KMS-11 (cell line): ENCODE measurements around the gene TC2N.

Experiments used
- H2AFZ ChIP-seq: fragments of 200-600 bp; sonication (generic); 2 replicates; pipeline ENCODE4 v1.6.1; 2016; ENCODE audit warnings: antibody characterized with exemption, mixed run types, low read depth
- H3K27ac ChIP-seq: fragments of 200-600 bp; sonication (generic); 2 replicates; pipeline ENCODE4 v1.6.1; 2016; ENCODE audit warnings: mild to moderate bottlenecking, mixed run types
- H3K27me3 ChIP-seq: fragments of 200-600 bp; sonication (generic); 2 replicates; pipeline ENCODE4 v1.6.1; 2017; ENCODE audit warnings: mild to moderate bottlenecking, low read depth, mixed run types, moderate library complexity; ENCODE audit not compliant: insufficient read depth
- H3K36me3 ChIP-seq: fragments of 200-600 bp; sonication (generic); 2 replicates; pipeline ENCODE4 v1.6.1; 2017; ENCODE audit warnings: mild to moderate bottlenecking, mixed run types; ENCODE audit not compliant: insufficient read depth
- H3K4me1 ChIP-seq: fragments of 200-600 bp; sonication (generic); 2 replicates; pipeline ENCODE4 v1.6.1; 2016; ENCODE audit warnings: mild to moderate bottlenecking, low read depth, mixed run types; ENCODE audit not compliant: poor library complexity, severe bottlenecking
- H3K4me2 ChIP-seq: fragments of 200-600 bp; sonication (generic); 2 replicates; pipeline ENCODE4 v1.7.0; 2016; ENCODE audit warnings: mild to moderate bottlenecking, mixed run types
- H3K4me3 ChIP-seq: fragments of 200-600 bp; sonication (generic); IDR thresholded peaks from 2 replicates; pipeline ENCODE4 v1.6.1; 2017; ENCODE audit warnings: low read depth, low read length, mixed read lengths; ENCODE audit not compliant: insufficient read depth
- H3K79me2 ChIP-seq: fragments of 200-600 bp; sonication (generic); 2 replicates; pipeline ENCODE4 v1.6.1; 2016; ENCODE audit warnings: low read depth, mixed run types; ENCODE audit not compliant: insufficient read depth
- H3K9ac ChIP-seq: fragments of 200-600 bp; sonication (generic); 2 replicates; pipeline ENCODE4 v1.6.1; 2016; ENCODE audit warnings: mild to moderate bottlenecking, mixed run types
- H4K20me1 ChIP-seq: fragments of 200-600 bp; sonication (generic); 2 replicates; pipeline ENCODE4 v1.6.1; 2016; ENCODE audit warnings: mild to moderate bottlenecking, mixed run types; ENCODE audit not compliant: insufficient read depth
- CTCF ChIP-seq: fragments of 200-600 bp; sonication (generic); conservative IDR thresholded peaks from 2 replicates; pipeline ENCODE4 v1.6.1; 2017; ENCODE audit warnings: low read depth, mild to moderate bottlenecking, antibody characterized with exemption, low read length, moderate library complexity, mixed read lengths

TC2N gene

GRCh38 chr14:91731986-91732385, 135.3 kb downstream of the TC2N start, which contains the start of gene CATSPERB:
Gene CATSPERB, minus strand, starts transcription at chr14:91732086. Its CDS starts 2,607 bp downstream, at chr14:91729479.
- Histone ChIP-seq H3K79me2 (no peaks in the 10 kb centered on the region), H3K27me3 (no peaks in the 10 kb centered on the region), H3K9ac (no peak within 1 kb of the TSS), H3K4me3 (no peak within 1 kb of the TSS), H3K4me2 (no peak within 1 kb of the TSS), H3K27ac (no peak within 1 kb of the TSS), H2AFZ (no peak within 1 kb of the TSS), H3K36me3 (no peaks in the 10 kb centered on the region), H4K20me1 (no peaks in the 10 kb centered on the region), H3K4me1 (no peaks in the 10 kb centered on the region)
- no peak for TF ChIP-seq CTCF

- no peaks in the 10 kb centered on the region for H3K4me1 ChIP-seq
- no peaks in the 10 kb centered on the region for H3K36me3 ChIP-seq
- H3K79me2 ChIP-seq = no peaks in the 10 kb centered on the region
- no peak overlapping the region for H3K4me2 ChIP-seq
- H3K4me3 ChIP-seq = no peak overlapping the region
- H2AFZ ChIP-seq = no peak overlapping the region
- H3K9ac ChIP-seq = no peak overlapping the region
- no peaks in the 10 kb centered on the region for H4K20me1 ChIP-seq
- H3K27me3 ChIP-seq = no peaks in the 10 kb centered on the region
- TF ChIP-seq CTCF = no peak
- no peak overlapping the region for H3K27ac ChIP-seq
Observed at GRCh38 chr14:91731018-91731417, 136.3 kb downstream of the TC2N start.

GRCh38 chr14:91729756-91730155, 137.6 kb downstream of the TC2N start:
- Histone ChIP-seq H3K4me3 (no peak overlapping the region), H4K20me1 (no peaks in the 10 kb centered on the region), H3K27ac (no peak overlapping the region), H3K79me2 (no peaks in the 10 kb centered on the region), H2AFZ (no peak overlapping the region), H3K4me2 (no peak overlapping the region), H3K27me3 (no peaks in the 10 kb centered on the region), H3K4me1 (no peaks in the 10 kb centered on the region), H3K9ac (no peak overlapping the region), H3K36me3 (no peaks in the 10 kb centered on the region)
- TF ChIP-seq CTCF = no peak
